Measurements from ENCODE around the gene PTPN3.

DNA sequence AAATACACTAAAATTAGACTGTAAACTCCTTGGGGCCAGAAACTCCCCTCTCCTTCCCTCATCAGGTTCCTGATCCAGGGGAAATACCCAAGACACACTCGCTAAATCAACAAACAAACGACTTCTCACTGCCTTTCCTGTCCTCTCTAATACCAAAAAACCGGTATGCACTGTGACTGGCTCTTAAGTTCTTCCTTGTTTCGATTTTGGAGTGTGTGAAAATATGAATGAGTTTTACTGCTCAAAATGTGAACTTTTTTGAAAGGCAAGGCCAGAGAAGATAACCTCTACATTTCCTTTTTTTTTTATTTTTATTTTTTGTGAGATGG lies 96.2 kb downstream of the PTPN3 start:
- TF ChIP-seq SUZ12 (IDR thresholded peaks at IDR 0.05; ENCODE audit: extremely low read depth, insufficient read depth, insufficient read length) = no peak
- no peak for TF ChIP-seq ZNF274 (IDR thresholded peaks at IDR 0.05; ENCODE audit: low read depth, low read length)
